ENCODE data around the gene AOPEP. TPM values are rescaled to one million over a fixed set of nuclear protein-coding genes. Genes with fewer than 3 reads are reported as not detected.

AOPEP gene
- polyA plus RNA-seq, 1 of the 3 experiments (the other 2 are of a cell fraction): 54.6 TPM

- TF ChIP-seq PBX3 (IDR thresholded peaks at IDR 0.05) (no peak), POLR2AphosphoS5 (IDR thresholded peaks at IDR 0.05; ENCODE audit: low read depth, low read length) (no peak), REST (IDR thresholded peaks at IDR 0.05; ENCODE audit: low read depth, low read length) (no peak), RAD21 (IDR thresholded peaks at IDR 0.05; ENCODE audit: low read length) (no peak)
These were observed 399.2 kb downstream of the AOPEP start (continued) for GRCh38 chr9:95125652-95126051.

GRCh38 chr9:95126739-95127138, 400.2 kb downstream of the AOPEP start:
- Histone ChIP-seq H3K9me2 (no peaks in the 10 kb centered on the region), H3K4me1 (ENCODE audit: control insufficient read depth in 1 of 2, insufficient read depth in 2 of 2, low read depth in 1 of 2, low read length in 1 of 2) (peaks cover 0 to 68% of the 10 kb centered on the region in 2 experiments; a peak in 2 of 4 replicates), H3K27me3 (ENCODE audit: insufficient read depth) (no peaks in the 10 kb centered on the region), H3K9ac (no peak overlapping the region), H3K36me3 (replicated peaks in 1 of 2; ENCODE audit: control insufficient read depth in 1 of 2, insufficient read depth in 2 of 2, low read length in 1 of 2) (no peaks in the 10 kb centered on the region), H4K20me1 (ENCODE audit: insufficient read depth) (no peaks in the 10 kb centered on the region), H3K4me3 (ENCODE audit: low read depth in 2 of 2, low read length in 1 of 2) (no peak overlapping the region), H2AFZ (ENCODE audit: low read depth) (no peak overlapping the region), H3K4me2 (no peak overlapping the region), H3K27ac (ENCODE audit: low read depth in 2 of 2, low read length in 1 of 2) (peak overlapping the region in 1 of 2 experiments; percentile 53; a peak in 1 of 4 replicates), H3K79me2 (ENCODE audit: insufficient read depth) (no peaks in the 10 kb centered on the region), H3F3A (replicated peaks; ENCODE audit: insufficient read depth) (peaks cover 7% of the 10 kb centered on the region), H3K9me3 (no peaks in the 10 kb centered on the region)
- POLR2A ChIA-PET: interaction anchor here (1.4 kb wide), 1 partner anchor 445 kb away, joined by 4 read pairs; no protein-coding TSS in a partner anchor
- TF ChIP-seq IRF3 (IDR thresholded peaks at IDR 0.05; ENCODE audit: low read depth, low read length) (no peak), EP300 (IDR thresholded peaks at IDR 0.05; ENCODE audit: borderline replicate concordance in 1 of 2, low read depth in 1 of 2, low read length in 1 of 2) (no peak), RCOR1 (IDR thresholded peaks at IDR 0.05; ENCODE audit: low read length) (no peak), REST (IDR thresholded peaks at IDR 0.05; ENCODE audit: low read depth, low read length) (no peak), GABPA (IDR thresholded peaks at IDR 0.05; ENCODE audit: low read depth) (no peak), POLR2AphosphoS5 (IDR thresholded peaks at IDR 0.05; ENCODE audit: low read depth, low read length) (no peak), CTCF (IDR thresholded peaks at IDR 0.05) (no peak), RXRA (IDR thresholded peaks at IDR 0.05; ENCODE audit: borderline replicate concordance, low read depth) (no peak), SIN3A (IDR thresholded peaks at IDR 0.05; ENCODE audit: borderline replicate concordance, low read depth, low read length) (no peak), TEAD4 (IDR thresholded peaks at IDR 0.05; ENCODE audit: borderline replicate concordance, insufficient read depth) (no peak)
- DNase-seq: no peak
- 88% methylated on average over 9 of the region's 9 CpGs for WGBS (ENCODE audit: low lambda C conversion rate)
- CTCF ChIA-PET: interaction anchor here (0.6 to 12.5 kb wide), 38 partner anchors 9 to 503 kb away, joined by 3 to 229 read pairs (median 6); no protein-coding TSS in a partner anchor
